ENCODE measurements around the gene PEAR1. TPM values are rescaled to one million over a fixed set of nuclear protein-coding genes. Genes with fewer than 3 reads are reported as not detected.

The PEAR1 gene
- total RNA-seq, 1 experiment from 2014 or later, result 10.8 TPM

GRCh38 chr1:156947127-156947526 lies 53.6 kb downstream of the PEAR1 start:
- H3K4me3 ChIP-seq (replicated peaks in 1 of 2; ENCODE audit: low read depth in 1 of 2, low read length in 2 of 2), result no peak overlapping the region
- CTCF ChIA-PET, result no interaction called here
- RAD21 ChIA-PET (ENCODE audit: low non-redundant PET in 1 of 2, low total read pairs in 2 of 2, uncharacterized antibody in 2 of 2, unreplicated experiment in 2 of 2), result no interaction called here
- no peaks in the 10 kb centered on the region for H3K79me2 ChIP-seq (ENCODE audit: insufficient read depth, low read length)
- no peak for TF ChIP-seq POLR2AphosphoS5 (IDR thresholded peaks at IDR 0.05; ENCODE audit: low read depth, low read length)
- no peak for TF ChIP-seq ELF1 (IDR thresholded peaks at IDR 0.05; ENCODE audit: borderline replicate concordance, low read depth)
- no peak for TF ChIP-seq RAD21 (IDR thresholded peaks at IDR 0.05; ENCODE audit: low read depth)
- TF ChIP-seq EZH2 (IDR thresholded peaks at IDR 0.05), result no peak
- TF ChIP-seq JUND (IDR thresholded peaks at IDR 0.05), result no peak
- no peak for TF ChIP-seq ZFX (IDR thresholded peaks at IDR 0.05)
- no peak for TF ChIP-seq TCF7L2 (IDR thresholded peaks at IDR 0.05; ENCODE audit: borderline replicate concordance, extremely low read depth, insufficient read depth, insufficient read length)
- H3K4me2 ChIP-seq (ENCODE audit: low read length), result no peak overlapping the region
- no peaks in the 10 kb centered on the region for H4K20me1 ChIP-seq (ENCODE audit: insufficient read depth)
- no peak for ATAC-seq
- BruUV-seq (replicated peaks), result no TSS peak
- peaks cover 0 to 7% of the 10 kb centered on the region in 2 experiments; a peak in 1 of 4 replicates for H3K4me1 ChIP-seq (ENCODE audit: control insufficient read depth in 1 of 2, insufficient read depth in 2 of 2, low read length in 2 of 2)
- POLR2A ChIA-PET, result no interaction called here
- H3K36me3 ChIP-seq (ENCODE audit: control insufficient read depth in 1 of 2, insufficient read depth in 2 of 2, low read length in 2 of 2), result peaks cover 24 to 32% of the 10 kb centered on the region in 2 experiments; a peak in 3 of 4 replicates
- no peak overlapping the region for H3K27ac ChIP-seq (ENCODE audit: low read depth, low read length)
- no peak for DNase-seq (ENCODE audit: low read depth, low spot score)
- H3K27me3 ChIP-seq (ENCODE audit: insufficient read depth, low read length), result no peaks in the 10 kb centered on the region
- no peak overlapping the region for H3K9ac ChIP-seq (ENCODE audit: low read length)
- intact Hi-C loops (cut with micrococcal nuclease), result no loop called here
- H2AFZ ChIP-seq (ENCODE audit: low read depth, low read length, poor library complexity, severe bottlenecking), result no peak overlapping the region
- H3K9me2 ChIP-seq (ENCODE audit: insufficient read depth), result no peaks in the 10 kb centered on the region
- no peaks in the 10 kb centered on the region for H3K9me3 ChIP-seq (ENCODE audit: control insufficient read depth in 1 of 2, insufficient read depth in 1 of 2, low read depth in 1 of 2, low read length in 2 of 2)

GRCh38 chr1:156947818-156948525 lies 54.5 kb downstream of the PEAR1 start:
- BruUV-seq (replicated peaks), result no TSS peak
- POLR2A ChIA-PET, result no interaction called here

More at GRCh38 chr1:156947818-156948525, 54.5 kb downstream of the PEAR1 start:
- DNase-seq (ENCODE audit: low read depth, low spot score) (no peak), ATAC-seq (no peak)
- peaks cover 24 to 32% of the 10 kb centered on the region in 2 experiments; a peak in 3 of 4 replicates for H3K36me3 ChIP-seq (ENCODE audit: control insufficient read depth in 1 of 2, insufficient read depth in 2 of 2, low read length in 2 of 2)
- no peaks in the 10 kb centered on the region for H3K9me3 ChIP-seq (ENCODE audit: control insufficient read depth in 1 of 2, insufficient read depth in 1 of 2, low read depth in 1 of 2, low read length in 2 of 2)
- H3K9ac ChIP-seq (ENCODE audit: low read length), result no peak overlapping the region
- intact Hi-C loops (cut with micrococcal nuclease), result no loop called here
- H3K27ac ChIP-seq (ENCODE audit: low read depth, low read length), result no peak overlapping the region
- TF ChIP-seq SP1 (IDR thresholded peaks at IDR 0.05; ENCODE audit: low read depth) (no peak), ZNF274 (IDR thresholded peaks at IDR 0.05; ENCODE audit: low read depth, low read length) (no peak), JUND (IDR thresholded peaks at IDR 0.05) (no peak), CBX3 (IDR thresholded peaks at IDR 0.05; ENCODE audit: low read depth) (no peak), CTCF (IDR thresholded peaks at IDR 0.05 in 2 of 3, conservative IDR thresholded peaks at IDR 0.05 in 1 of 3; ENCODE audit: borderline replicate concordance in 1 of 3, insufficient read depth in 1 of 3, low read depth in 2 of 3, low read length in 2 of 3) (no peak), FOSL1 (IDR thresholded peaks at IDR 0.05; ENCODE audit: low read depth) (no peak), POLR2A (IDR thresholded peaks at IDR 0.05; ENCODE audit: borderline replicate concordance, extremely low read depth, insufficient read depth, insufficient read length) (no peak), ELF1 (IDR thresholded peaks at IDR 0.05; ENCODE audit: borderline replicate concordance, low read depth) (no peak), MAX (IDR thresholded peaks at IDR 0.05) (no peak), ZFX (IDR thresholded peaks at IDR 0.05) (no peak)
- no peak overlapping the region for H3K4me3 ChIP-seq (replicated peaks in 1 of 2; ENCODE audit: low read depth in 1 of 2, low read length in 2 of 2)
- peaks cover 0 to 7% of the 10 kb centered on the region in 2 experiments; a peak in 1 of 4 replicates for H3K4me1 ChIP-seq (ENCODE audit: control insufficient read depth in 1 of 2, insufficient read depth in 2 of 2, low read length in 2 of 2)
- no peak overlapping the region for H3K4me2 ChIP-seq (ENCODE audit: low read length)
- CTCF ChIA-PET, result interaction anchor here (1.1 kb wide), 1 partner anchor 20 kb away, joined by 3 read pairs; no protein-coding TSS in a partner anchor
- H4K20me1 ChIP-seq (ENCODE audit: insufficient read depth), result no peaks in the 10 kb centered on the region
- RAD21 ChIA-PET (ENCODE audit: low non-redundant PET in 1 of 2, low total read pairs in 2 of 2, uncharacterized antibody in 2 of 2, unreplicated experiment in 2 of 2), result no interaction called here
- no peaks in the 10 kb centered on the region for H3K9me2 ChIP-seq (ENCODE audit: insufficient read depth)
- H2AFZ ChIP-seq (ENCODE audit: low read depth, low read length, poor library complexity, severe bottlenecking), result no peak overlapping the region
- H3K79me2 ChIP-seq (ENCODE audit: insufficient read depth, low read length), result no peaks in the 10 kb centered on the region
- H3K27me3 ChIP-seq (ENCODE audit: insufficient read depth, low read length), result no peaks in the 10 kb centered on the region
